ENCODE results near the gene CELA1. TPM values are rescaled to one million over a fixed set of nuclear protein-coding genes. Genes with fewer than 3 reads are reported as not detected.

CELA1 gene
- total RNA-seq, 4 donors from 2014 or later = not detected

DNA sequence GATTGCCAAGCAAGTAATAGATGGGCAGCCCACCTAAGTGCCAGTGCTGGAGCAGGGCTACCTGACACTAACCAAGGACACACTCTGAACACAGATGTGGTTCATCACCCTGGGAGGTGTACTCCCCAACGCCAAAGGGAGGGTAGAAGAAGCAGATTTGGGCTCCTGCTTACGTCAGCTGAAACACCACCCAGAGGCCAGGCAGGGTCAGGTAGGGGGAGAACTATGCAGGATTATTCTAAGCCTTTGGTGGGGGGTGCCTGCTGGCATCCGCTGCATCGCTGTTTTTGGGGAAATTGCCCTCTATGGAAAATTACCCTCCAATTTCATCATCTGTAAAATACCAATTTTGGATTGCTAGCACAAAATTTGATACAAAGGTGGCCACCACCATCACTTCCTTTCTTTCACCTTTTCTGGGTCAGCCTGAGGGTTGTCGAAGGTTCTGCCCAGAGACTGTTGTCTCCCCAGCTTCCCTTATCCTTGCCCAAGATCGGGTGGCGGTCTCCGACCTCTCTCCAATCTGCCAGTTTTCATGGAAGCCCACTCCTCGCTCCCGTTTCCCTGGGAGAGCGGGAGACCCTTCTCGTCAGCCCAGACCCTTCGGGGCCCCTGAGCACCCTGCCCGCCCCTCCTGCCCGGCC is 23.0 kb downstream of the CELA1 start:
- H3K27ac ChIP-seq = peak overlapping the region; percentile 73 to 90 (median 80)
- WGBS, 2 donors = 65 to 85% methylated on average over 7 to 12 of the region's 15 CpGs
- H3K27me3 ChIP-seq = no peaks in the 10 kb centered on the region
- intact Hi-C loops (cut with DNase I) = no loop called here
- no peaks in the 10 kb centered on the region for H3K9me3 ChIP-seq
- no peaks in the 10 kb centered on the region for H3K36me3 ChIP-seq
- peak in 1 of 4 donors; percentile 49 for TF ChIP-seq POLR2A (IDR thresholded peaks at IDR 0.05)
- TF ChIP-seq, protein P1, sequence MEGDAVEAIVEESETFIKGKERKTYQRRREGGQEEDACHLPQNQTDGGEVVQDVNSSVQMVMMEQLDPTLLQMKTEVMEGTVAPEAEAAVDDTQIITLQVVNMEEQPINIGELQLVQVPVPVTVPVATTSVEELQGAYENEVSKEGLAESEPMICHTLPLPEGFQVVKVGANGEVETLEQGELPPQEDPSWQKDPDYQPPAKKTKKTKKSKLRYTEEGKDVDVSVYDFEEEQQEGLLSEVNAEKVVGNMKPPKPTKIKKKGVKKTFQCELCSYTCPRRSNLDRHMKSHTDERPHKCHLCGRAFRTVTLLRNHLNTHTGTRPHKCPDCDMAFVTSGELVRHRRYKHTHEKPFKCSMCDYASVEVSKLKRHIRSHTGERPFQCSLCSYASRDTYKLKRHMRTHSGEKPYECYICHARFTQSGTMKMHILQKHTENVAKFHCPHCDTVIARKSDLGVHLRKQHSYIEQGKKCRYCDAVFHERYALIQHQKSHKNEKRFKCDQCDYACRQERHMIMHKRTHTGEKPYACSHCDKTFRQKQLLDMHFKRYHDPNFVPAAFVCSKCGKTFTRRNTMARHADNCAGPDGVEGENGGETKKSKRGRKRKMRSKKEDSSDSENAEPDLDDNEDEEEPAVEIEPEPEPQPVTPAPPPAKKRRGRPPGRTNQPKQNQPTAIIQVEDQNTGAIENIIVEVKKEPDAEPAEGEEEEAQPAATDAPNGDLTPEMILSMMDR (IDR thresholded peaks at IDR 0.05) = no peak
- H3K4me3 ChIP-seq = peak overlapping the region; percentile 4 to 59 (median 38)
- peaks cover 52 to 93% (median 54%) of the 10 kb centered on the region in 3 donors for H3K4me1 ChIP-seq
- DNase-seq = no peak

DNA sequence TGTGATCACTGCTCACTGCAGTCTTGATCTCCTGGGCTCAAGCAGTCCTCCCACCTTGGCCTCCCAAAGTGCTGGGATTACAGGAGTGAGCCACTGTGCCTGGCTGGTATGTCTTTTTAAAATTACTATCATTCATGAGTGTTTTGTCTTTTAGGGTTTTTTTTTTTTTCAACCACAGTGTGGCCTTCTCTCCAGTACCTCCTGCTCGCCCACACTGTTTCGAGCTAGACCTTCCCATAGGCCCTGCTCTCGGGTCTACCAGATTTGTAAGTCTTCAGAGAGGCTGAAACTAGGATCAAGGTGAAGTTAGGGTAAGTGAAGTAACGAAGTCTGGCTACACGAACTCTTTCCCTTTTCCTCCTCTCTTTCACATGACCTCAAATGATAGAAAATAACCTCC is 24.0 kb downstream of the CELA1 start:
- 61 to 69% methylated on average over 5 of the region's 5 CpGs for WGBS, 2 donors
- peak overlapping the region in 2 of 4 donors; percentile 43 to 59 for H3K4me3 ChIP-seq
- DNase-seq = no peak
- H3K9me3 ChIP-seq = no peaks in the 10 kb centered on the region
- no peaks in the 10 kb centered on the region for H3K36me3 ChIP-seq
- no peak for TF ChIP-seq POLR2A (IDR thresholded peaks at IDR 0.05)
- TF ChIP-seq, protein P1 (IDR thresholded peaks at IDR 0.05) = no peak
- H3K27ac ChIP-seq = peak overlapping the region; percentile 73 to 90 (median 80)
- intact Hi-C loops (cut with DNase I) = no loop called here
- H3K4me1 ChIP-seq = peaks cover 52 to 99% (median 54%) of the 10 kb centered on the region in 3 donors
- no peaks in the 10 kb centered on the region for H3K27me3 ChIP-seq

DNA sequence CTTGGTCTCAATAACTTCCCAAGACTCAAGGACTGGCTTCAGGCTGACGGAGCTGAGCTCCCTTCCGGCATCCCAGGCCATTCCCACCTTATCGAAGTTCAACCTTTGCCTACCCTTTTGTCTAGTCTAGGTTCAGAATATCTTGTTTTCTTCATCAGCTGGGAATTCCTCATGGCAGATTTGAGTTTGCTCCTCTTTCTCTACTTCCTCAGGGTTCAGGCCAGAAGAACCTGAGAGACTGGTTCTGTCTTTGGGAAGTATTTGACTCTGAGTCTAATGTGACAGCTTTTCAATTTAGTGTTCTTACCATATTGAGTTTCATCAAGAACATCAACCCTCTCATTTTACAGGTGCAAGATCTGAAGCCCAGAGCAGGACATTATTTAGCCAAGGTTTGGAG is 24.6 kb downstream of the CELA1 start:
- intact Hi-C loops (cut with DNase I) = no loop called here
- no peak for DNase-seq
- WGBS, 2 donors = 84 to 86% methylated on average over 3 of the region's 3 CpGs

DNA sequence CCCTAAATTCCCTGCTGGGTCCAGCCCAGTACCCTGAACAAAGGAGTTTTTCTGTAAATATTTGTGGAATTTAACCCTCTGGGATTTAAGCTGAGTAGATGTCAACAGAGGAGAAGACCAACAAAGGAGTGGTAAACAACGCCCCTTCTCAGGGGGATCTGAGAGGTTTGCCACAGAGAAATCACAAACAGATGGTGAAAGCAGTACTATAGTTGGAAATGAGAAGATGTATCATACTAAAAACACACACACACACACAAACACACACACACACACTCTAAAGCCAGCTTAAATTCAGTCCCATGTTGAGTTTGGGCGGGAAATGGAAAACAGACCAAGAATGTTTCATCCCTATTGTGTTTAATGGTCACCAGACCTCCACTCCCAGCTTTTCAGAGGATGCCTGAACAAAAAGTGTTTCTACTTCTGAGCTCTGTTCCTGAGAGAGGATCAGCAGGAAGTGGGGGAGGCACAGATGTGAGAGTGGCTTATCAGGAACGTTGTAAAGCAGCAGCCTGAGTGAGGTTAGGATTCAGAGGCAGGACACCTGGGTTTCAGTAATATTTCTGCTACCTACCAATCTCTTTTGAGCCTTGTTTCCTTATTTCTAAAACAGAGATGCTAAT is 25.7 kb downstream of the CELA1 start:
- DNase-seq = no peak
- H3K4me3 ChIP-seq = no peak overlapping the region
- intact Hi-C loops (cut with DNase I) = no loop called here
- H3K9me3 ChIP-seq = no peaks in the 10 kb centered on the region
- TF ChIP-seq, protein P1 (IDR thresholded peaks at IDR 0.05) = no peak
- TF ChIP-seq POLR2A (IDR thresholded peaks at IDR 0.05) = no peak
- peak overlapping the region; percentile 23 to 90 (median 76) for H3K27ac ChIP-seq
- H3K4me1 ChIP-seq = peaks cover 37 to 86% (median 42%) of the 10 kb centered on the region in 3 donors
- no peaks in the 10 kb centered on the region for H3K36me3 ChIP-seq
- 36 to 53% methylated on average over 3 of the region's 3 CpGs for WGBS, 2 donors
- no peaks in the 10 kb centered on the region for H3K27me3 ChIP-seq

More for the DNA sequence above, 24.6 kb downstream of the CELA1 start:
- H3K4me3 ChIP-seq = peak overlapping the region in 1 of 4 donors; percentile 43
- no peaks in the 10 kb centered on the region for H3K27me3 ChIP-seq
- H3K36me3 ChIP-seq = no peaks in the 10 kb centered on the region
- TF ChIP-seq, protein P1 (IDR thresholded peaks at IDR 0.05) = no peak
- TF ChIP-seq POLR2A (IDR thresholded peaks at IDR 0.05) = no peak
- peaks cover 46 to 97% (median 50%) of the 10 kb centered on the region in 3 donors for H3K4me1 ChIP-seq
- peak overlapping the region; percentile 23 to 90 (median 76) for H3K27ac ChIP-seq
- no peaks in the 10 kb centered on the region for H3K9me3 ChIP-seq

DNA sequence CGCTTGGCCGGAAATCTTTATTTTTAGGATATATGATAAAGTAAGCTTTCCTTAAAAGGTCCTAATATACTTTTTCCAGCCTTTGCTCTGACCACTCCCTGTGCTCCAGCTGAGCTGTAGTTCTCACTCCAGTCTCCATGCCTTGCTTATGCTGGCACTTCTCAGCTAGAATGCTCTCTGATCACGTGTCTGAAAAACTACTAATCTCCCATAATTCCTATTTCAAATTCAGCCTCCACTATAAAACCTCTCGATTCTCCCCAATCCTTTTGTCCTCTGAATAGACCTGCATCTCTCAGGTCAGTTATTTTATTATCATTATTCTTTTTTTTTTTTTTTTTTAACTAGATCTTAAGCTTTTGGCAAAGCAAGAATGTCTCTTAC is 26.2 kb downstream of the CELA1 start:
- peaks cover 32 to 81% (median 37%) of the 10 kb centered on the region in 3 donors for H3K4me1 ChIP-seq
- 69 to 76% methylated on average over 4 of the region's 4 CpGs for WGBS, 2 donors
- H3K9me3 ChIP-seq = no peaks in the 10 kb centered on the region
- H3K27ac ChIP-seq = peak overlapping the region in 3 of 4 donors; percentile 15 to 90 (median 78)
- no peaks in the 10 kb centered on the region for H3K36me3 ChIP-seq
- no peak overlapping the region for H3K4me3 ChIP-seq
- TF ChIP-seq POLR2A (IDR thresholded peaks at IDR 0.05) = no peak
- TF ChIP-seq, protein P1 (IDR thresholded peaks at IDR 0.05) = no peak
- DNase-seq = no peak
- no peaks in the 10 kb centered on the region for H3K27me3 ChIP-seq
- intact Hi-C loops (cut with DNase I) = no loop called here
